Gastrocnemius medialis (tissue), 4 donors: ENCODE results near the gene ZNF513. TPM values are rescaled to one million over a fixed set of nuclear protein-coding genes. Genes with fewer than 3 reads are reported as not detected.
A peak's percentile ranks its signal among the peaks of the same experiment; 100 is the strongest.

Experiments
- ATAC-seq, 2 donors: fragments of 150-250 bp; one replicate each; pipeline ENCODE4 v1.9.1; 2016
- DNase-seq, 2 donors: peaks; one replicate each; pipeline ENCODE4 v3.0.0-alpha.2; 2019
- H3K27ac ChIP-seq, 4 donors: fragments of 200-600 bp; sonication (generic); 1 replicate in 1 of 4; 2 replicates in 3 of 4; pipeline ENCODE4 v1.5.1; 2016 to 2018; ENCODE audit warnings: mild to moderate bottlenecking in 2 of 4, moderate library complexity in 1 of 4
- H3K27me3 ChIP-seq, 3 donors: fragments of 200-600 bp; sonication (generic) in 2 of 3; 1 replicate in 1 of 3; 2 replicates in 2 of 3; pipeline versions ENCODE4 v1.5.1 to v1.6.0; 2016 to 2019; ENCODE audit warnings: mild to moderate bottlenecking in 1 of 3, moderate library complexity in 1 of 3
- H3K36me3 ChIP-seq, 2 donors: fragments of 200-600 bp; sonication (generic) in 1 of 2; one replicate each; pipeline ENCODE4 v1.5.1; 2017 to 2018
- H3K4me1 ChIP-seq, 2 donors: fragments of 200-600 bp; sonication (generic) in 1 of 2; one replicate each; pipeline ENCODE4 v1.5.1; 2016 to 2017; ENCODE audit warnings: mild to moderate bottlenecking in 2 of 2
- H3K4me3 ChIP-seq, 4 donors: fragments of 200-600 bp; sonication (generic) in 3 of 4; 1 replicate in 1 of 4; 2 replicates in 3 of 4; pipeline ENCODE4 v1.5.1; 2016 to 2019; ENCODE audit warnings: mild to moderate bottlenecking in 2 of 4
- H3K9me3 ChIP-seq, 3 donors: fragments of 200-600 bp; sonication (generic) in 2 of 3; 1 replicate in 1 of 3; 2 replicates in 2 of 3; pipeline ENCODE4 v1.5.1; 2016 to 2019
- POLR2A ChIP-seq, 2 donors: fragments of 450-650 bp; IDR thresholded peaks; one replicate each; pipeline ENCODE4 v1.6.1; 2017; ENCODE audit warnings: antibody characterized with exemption in 2 of 2, mild to moderate bottlenecking in 2 of 2, moderate library complexity in 2 of 2
- in situ Hi-C, 4 donors: fragments of 200-750 bp; cut with MboI; loops; one replicate each; pipeline versions ENCODE4 v1.15.0 to v1.8.0; 2017; ENCODE audit warnings: low sequenced_read_pairs in 4 of 4
- intact Hi-C: fragments of 100-400 bp; cut with DNase I; formaldehyde crosslinking; loops from one replicate; pipeline ENCODE4 v1.15.1; 2023; ENCODE audit warnings: low total_unique reads
- total RNA-seq, 4 donors: library from RNA; depleted of rRNA; stranded (reverse); fragments of >200 nt; gene quantifications; one replicate each; pipeline versions ENCODE4 v1.1.0 to v1.2.3, GENCODE V29; 2016
- TF ChIP-seq, protein P1 (sequence below), 5 experiments: fragments of 450-650 bp in 3 of 5; fragments of 200-600 bp in 2 of 5; sonication (generic) in 2 of 5; IDR thresholded peaks in 4 of 5; conservative IDR thresholded peaks in 1 of 5; 1 replicate in 4 of 5; 2 replicates in 1 of 5; pipeline ENCODE4 v1.5.1; 2016 to 2019; ENCODE audit warnings: antibody characterized with exemption in 5 of 5, mild to moderate bottlenecking in 3 of 5, moderate library complexity in 3 of 5

ZNF513 gene, protein sequence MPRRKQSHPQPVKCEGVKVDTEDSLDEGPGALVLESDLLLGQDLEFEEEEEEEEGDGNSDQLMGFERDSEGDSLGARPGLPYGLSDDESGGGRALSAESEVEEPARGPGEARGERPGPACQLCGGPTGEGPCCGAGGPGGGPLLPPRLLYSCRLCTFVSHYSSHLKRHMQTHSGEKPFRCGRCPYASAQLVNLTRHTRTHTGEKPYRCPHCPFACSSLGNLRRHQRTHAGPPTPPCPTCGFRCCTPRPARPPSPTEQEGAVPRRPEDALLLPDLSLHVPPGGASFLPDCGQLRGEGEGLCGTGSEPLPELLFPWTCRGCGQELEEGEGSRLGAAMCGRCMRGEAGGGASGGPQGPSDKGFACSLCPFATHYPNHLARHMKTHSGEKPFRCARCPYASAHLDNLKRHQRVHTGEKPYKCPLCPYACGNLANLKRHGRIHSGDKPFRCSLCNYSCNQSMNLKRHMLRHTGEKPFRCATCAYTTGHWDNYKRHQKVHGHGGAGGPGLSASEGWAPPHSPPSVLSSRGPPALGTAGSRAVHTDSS
- 1 to 10 TPM; 2.0 to 7.6 (median 4.5) TPM for total RNA-seq

DNA sequence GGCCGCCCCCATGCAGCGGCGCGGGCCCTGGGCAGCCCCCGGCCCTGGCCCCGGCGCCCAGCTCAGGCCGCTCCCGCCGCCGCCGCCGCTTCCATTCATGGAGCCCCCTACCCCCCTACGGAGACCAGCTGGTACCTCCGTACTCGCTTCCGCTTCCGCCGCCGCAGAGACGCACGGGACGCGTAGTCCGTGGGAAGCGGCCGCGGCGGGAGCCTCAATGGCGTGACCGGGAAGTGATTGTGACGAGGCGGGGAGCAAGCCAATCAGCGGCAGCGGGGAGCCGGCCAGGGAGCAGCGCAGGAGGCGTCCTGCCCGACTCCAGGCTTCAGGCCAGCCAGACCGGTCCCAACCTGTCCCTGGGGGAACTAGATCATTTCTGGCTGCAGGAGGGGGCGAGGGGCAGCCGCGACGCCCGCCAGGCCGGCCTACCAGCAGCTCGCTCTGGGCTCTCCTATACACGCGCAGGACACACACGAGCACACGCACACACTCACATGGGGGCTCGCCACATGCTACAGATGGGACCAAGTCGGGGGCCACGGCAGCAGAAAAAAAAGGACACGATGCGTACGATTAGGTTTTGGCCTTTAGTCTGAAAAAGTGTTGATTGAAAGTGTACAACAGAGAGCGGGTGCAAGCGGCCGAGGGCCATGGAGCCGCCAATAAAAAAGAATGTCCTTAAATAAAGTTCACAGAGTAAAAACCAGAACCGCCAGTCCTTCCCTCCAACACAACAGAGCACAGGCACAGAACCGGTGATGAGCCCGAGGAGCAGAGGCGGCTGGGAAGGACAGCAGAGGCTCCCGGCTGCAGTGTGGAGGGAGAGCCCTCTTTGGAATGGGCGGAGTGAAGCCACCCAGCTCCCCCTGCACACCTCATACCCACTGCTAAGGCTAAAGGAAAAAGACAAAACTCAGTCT, at the start of gene ZNF513:
Gene ZNF513 (minus strand): TSS at position 109 of the 920 bp plus-strand sequence. CDS start 208 bp downstream, outside the sequence.
- in situ Hi-C loops (no loop called here), intact Hi-C loops (loop anchor here (1.0 to 2.0 kb wide), 4 partner anchors 11 to 58 kb away; partner anchors contain the start of genes EIF2B4, MPV17, NRBP1 and PPM1G)
- H3K4me1 ChIP-seq: peaks cover 18 to 19% of the 10 kb centered on the region in 2 donors
- H3K27ac ChIP-seq: peak within 1 kb of the TSS; percentile 84 to 91 (median 88)
- H3K9me3 ChIP-seq: no peaks in the 10 kb centered on the region
- DNase-seq (peak; percentile 96 to 97), ATAC-seq (peak; percentile 95)
- H3K36me3 ChIP-seq: peaks cover 0 to 68% of the 10 kb centered on the region in 2 donors
- H3K4me3 ChIP-seq: peak within 1 kb of the TSS; percentile 59 to 77 (median 70)
- H3K27me3 ChIP-seq: no peaks in the 10 kb centered on the region
- TF ChIP-seq POLR2A (IDR thresholded peaks at IDR 0.05): peak; percentile 63 to 68
- TF ChIP-seq, protein P1, sequence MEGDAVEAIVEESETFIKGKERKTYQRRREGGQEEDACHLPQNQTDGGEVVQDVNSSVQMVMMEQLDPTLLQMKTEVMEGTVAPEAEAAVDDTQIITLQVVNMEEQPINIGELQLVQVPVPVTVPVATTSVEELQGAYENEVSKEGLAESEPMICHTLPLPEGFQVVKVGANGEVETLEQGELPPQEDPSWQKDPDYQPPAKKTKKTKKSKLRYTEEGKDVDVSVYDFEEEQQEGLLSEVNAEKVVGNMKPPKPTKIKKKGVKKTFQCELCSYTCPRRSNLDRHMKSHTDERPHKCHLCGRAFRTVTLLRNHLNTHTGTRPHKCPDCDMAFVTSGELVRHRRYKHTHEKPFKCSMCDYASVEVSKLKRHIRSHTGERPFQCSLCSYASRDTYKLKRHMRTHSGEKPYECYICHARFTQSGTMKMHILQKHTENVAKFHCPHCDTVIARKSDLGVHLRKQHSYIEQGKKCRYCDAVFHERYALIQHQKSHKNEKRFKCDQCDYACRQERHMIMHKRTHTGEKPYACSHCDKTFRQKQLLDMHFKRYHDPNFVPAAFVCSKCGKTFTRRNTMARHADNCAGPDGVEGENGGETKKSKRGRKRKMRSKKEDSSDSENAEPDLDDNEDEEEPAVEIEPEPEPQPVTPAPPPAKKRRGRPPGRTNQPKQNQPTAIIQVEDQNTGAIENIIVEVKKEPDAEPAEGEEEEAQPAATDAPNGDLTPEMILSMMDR (IDR thresholded peaks at IDR 0.05 in 4 of 5, conservative IDR thresholded peaks at IDR 0.05 in 1 of 5): no peak

DNA sequence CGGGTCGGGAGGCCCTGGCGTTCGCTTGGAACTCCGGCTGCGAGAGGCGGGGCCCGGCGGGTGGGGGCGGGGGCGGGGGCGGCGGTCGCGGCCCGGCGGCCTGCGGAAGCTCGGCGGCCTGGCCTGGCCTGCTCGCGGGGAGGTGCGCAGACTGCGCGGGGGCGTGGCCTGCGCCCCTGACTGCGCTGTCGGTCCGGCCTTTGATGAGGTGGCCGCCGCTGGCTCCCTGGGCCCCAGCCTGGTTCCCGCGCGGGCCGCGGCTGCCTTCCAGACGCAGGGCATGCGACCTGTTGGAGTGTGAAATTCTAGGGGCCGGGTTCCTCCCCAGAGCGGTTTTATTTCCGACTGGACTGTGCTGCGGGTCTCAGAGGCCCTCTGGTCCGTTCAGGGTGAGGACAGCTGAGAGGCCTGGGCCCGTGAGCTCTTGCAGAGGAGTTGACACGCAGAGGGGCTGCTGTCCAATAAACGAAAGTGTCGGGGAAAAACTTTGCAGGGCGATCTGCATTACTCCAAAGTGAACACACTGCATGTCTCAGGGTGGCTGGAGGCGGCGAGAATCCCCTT, 48.5 kb upstream of the ZNF513 start:
- peaks cover 34 to 43% of the 10 kb centered on the region in 2 donors for H3K4me1 ChIP-seq
- in situ Hi-C loops: no loop called here
- intact Hi-C loops: loop anchor here (1.0 to 2.0 kb wide), 2 partner anchors 20 to 48 kb away; partner anchors contain the start of genes PPM1G and ZNF513

DNA sequence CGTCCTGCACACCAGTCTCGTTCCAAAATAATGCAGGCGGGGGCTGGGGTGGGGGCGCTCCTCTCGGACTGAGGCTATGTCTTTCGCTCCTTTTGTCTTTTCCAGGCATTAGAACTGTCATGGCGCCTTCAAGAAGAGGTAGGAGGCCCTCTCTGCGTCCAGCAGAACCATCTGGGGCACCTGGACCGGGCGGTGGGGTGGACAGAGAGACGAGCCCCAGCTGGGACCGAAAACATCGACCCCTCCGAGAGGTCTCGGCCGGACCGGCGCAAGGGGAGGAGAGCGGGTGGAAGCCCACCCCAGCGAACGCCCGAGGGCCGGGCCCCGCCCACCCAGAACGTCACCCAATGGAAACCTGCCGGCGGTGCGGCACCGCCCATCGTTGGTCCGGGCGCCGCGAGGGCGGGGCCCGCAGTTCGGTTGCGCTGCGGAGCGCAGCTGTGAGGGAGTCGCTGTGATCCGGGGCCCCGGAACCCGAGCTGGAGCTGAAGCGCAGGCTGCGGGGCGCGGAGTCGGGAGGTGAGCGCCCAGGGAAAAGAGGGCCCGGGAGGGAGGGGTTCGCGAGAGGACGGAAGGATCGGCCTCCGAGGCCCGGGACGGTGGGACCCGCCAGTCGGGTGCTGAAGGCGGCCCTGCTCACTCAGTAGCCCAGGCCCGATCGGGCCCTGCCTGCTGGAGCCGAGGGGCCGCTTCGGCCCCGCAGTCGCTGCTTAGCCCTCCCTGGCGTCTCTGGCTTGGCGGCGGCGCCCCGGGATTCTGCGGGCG, 47.9 kb upstream of the ZNF513 start, which contains the start of gene NRBP1:
Gene NRBP1 (plus strand): TSS at position 419 of the 765 bp plus-strand sequence. CDS start 4,643 bp downstream, outside the sequence.
- peak within 1 kb of the TSS; percentile 93 to 100 (median 100) for H3K27ac ChIP-seq
- in situ Hi-C loops: no loop called here
- H3K4me3 ChIP-seq: peak within 1 kb of the TSS; percentile 81 to 100 (median 98)
- DNase-seq (peak; percentile 87 to 89), ATAC-seq (peak; percentile 88 to 89)
- H3K9me3 ChIP-seq: no peaks in the 10 kb centered on the region
- TF ChIP-seq, protein P1 (IDR thresholded peaks at IDR 0.05 in 4 of 5, conservative IDR thresholded peaks at IDR 0.05 in 1 of 5): no peak
- peak; percentile 94 to 97 for TF ChIP-seq POLR2A (IDR thresholded peaks at IDR 0.05)
- H3K4me1 ChIP-seq: peaks cover 34 to 43% of the 10 kb centered on the region in 2 donors
- peaks cover 0 to 4% of the 10 kb centered on the region in 2 donors for H3K36me3 ChIP-seq
- H3K27me3 ChIP-seq: no peaks in the 10 kb centered on the region
- intact Hi-C loops: loop anchor here (1.0 to 2.0 kb wide), 2 partner anchors 19 to 48 kb away; partner anchors contain the start of genes PPM1G and ZNF513

More for the DNA sequence above, 48.5 kb upstream of the ZNF513 start:
- TF ChIP-seq, protein P1 (IDR thresholded peaks at IDR 0.05 in 4 of 5, conservative IDR thresholded peaks at IDR 0.05 in 1 of 5): no peak
- no peak for TF ChIP-seq POLR2A (IDR thresholded peaks at IDR 0.05)
- H3K27me3 ChIP-seq: no peaks in the 10 kb centered on the region
- no peaks in the 10 kb centered on the region for H3K9me3 ChIP-seq
- DNase-seq: peak; percentile 72 to 82
- peak; percentile 84 to 85 for ATAC-seq
- H3K36me3 ChIP-seq: peaks cover 4 to 11% of the 10 kb centered on the region in 2 donors
- peak overlapping the region; percentile 81 to 100 (median 98) for H3K4me3 ChIP-seq
- peak overlapping the region; percentile 93 to 100 (median 100) for H3K27ac ChIP-seq
